Mesothelial cell of epicardium (in vitro differentiated cells): ENCODE data around the gene TXNDC12. TPM values are rescaled to one million over a fixed set of nuclear protein-coding genes. Genes with fewer than 3 reads are reported as not detected.
A peak's percentile ranks its signal among the peaks of the same experiment; 100 is the strongest.
"Not testable (repeated sequence)": the region's sequence is repeated elsewhere in the genome, so short reads cannot be mapped to it uniquely, and the experiment has no call there.

Source experiments
- DNase-seq, 2 experiments: peaks; one replicate each; pipeline ENCODE4 v3.0.0; 2021; ENCODE audit warnings: low spot score in 2 of 2; ENCODE audit not compliant: unreplicated experiment in 2 of 2
- H3K27ac Mint-ChIP-seq: 2 replicates; pipeline ENCODE4 v1.8.0; 2021; ENCODE audit warnings: mixed read lengths
- H3K27me3 Mint-ChIP-seq: 2 replicates; pipeline ENCODE4 v1.8.0; 2021; ENCODE audit warnings: low read depth, mixed read lengths
- H3K36me3 Mint-ChIP-seq: 2 replicates; pipeline ENCODE4 v1.8.0; 2021; ENCODE audit warnings: mixed read lengths
- H3K4me1 Mint-ChIP-seq: 2 replicates; pipeline ENCODE4 v1.8.0; 2021; ENCODE audit warnings: mixed read lengths
- H3K4me3 Mint-ChIP-seq: 2 replicates; pipeline ENCODE4 v1.8.0; 2021; ENCODE audit warnings: mild to moderate bottlenecking, moderate library complexity, mixed read lengths
- H3K9me3 Mint-ChIP-seq: 2 replicates; pipeline ENCODE4 v1.8.0; 2021; ENCODE audit warnings: mixed read lengths
- CTCF ChIP-seq: fragments of 200-600 bp; sonication (generic); IDR thresholded peaks from one replicate; pipeline ENCODE4 v1.5.0; 2021; ENCODE audit warnings: antibody characterized with exemption; ENCODE audit not compliant: unreplicated experiment
- total RNA-seq: library from RNA; stranded (reverse); gene quantifications from 3 replicates; pipeline ENCODE4 v1.2.1, GENCODE V29; 2021

TXNDC12 gene
- total RNA-seq, 1 donor from 2014 or later, result 46.7 TPM

DNA sequence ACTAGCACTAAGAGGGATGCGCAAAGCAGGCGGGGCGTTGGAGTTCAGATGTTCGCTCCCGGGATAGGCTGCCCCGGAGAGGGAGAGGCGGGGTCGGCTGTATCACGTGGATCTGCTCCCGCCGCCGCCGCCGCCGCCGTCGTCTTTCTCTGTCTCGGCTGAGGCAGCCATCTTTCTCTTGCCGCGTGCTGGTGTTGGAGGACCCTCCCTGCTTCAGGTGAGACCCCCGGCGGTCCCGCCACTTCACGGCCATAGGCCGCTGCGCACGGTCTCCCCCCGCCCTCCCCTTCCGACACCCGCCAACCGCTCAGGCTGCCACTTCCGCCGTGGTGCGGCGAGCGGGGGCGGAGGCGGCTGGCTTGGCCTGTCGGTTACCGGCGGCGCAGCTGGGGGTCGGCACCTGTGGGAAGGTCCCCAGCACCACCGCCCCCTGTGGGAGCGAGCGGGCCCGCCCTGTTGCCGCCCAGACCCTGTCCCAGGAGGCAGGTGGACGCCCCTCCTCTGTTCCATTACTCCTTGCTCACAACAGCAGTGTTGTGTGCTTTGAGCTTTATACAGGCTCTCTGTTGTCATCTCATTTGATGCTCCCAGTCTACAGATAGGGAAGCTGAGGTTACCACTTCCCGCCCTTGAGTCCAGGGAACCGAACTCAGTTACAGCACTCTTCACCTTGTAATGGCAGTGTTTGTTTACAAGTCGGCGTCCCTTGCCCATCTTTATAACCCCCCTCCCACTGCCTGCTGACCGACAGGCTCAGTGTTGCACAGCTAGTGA, 1.4 kb upstream of the TXNDC12 start, which contains the start of gene BTF3L4:
Gene BTF3L4 (plus strand): TSS at position 133 of the 774 bp plus-strand sequence. CDS start 3,553 bp downstream, outside the sequence.
- peak within 1 kb of the TSS; percentile 96 for H3K27ac Mint-ChIP-seq
- DNase-seq, result peak; percentile 87 to 91
- H3K36me3 Mint-ChIP-seq, result peaks cover 11% of the 10 kb centered on the region
- no peaks in the 10 kb centered on the region for H3K9me3 Mint-ChIP-seq
- no peak for TF ChIP-seq CTCF
- no peaks in the 10 kb centered on the region for H3K27me3 Mint-ChIP-seq
- H3K4me1 Mint-ChIP-seq, result peaks cover 47% of the 10 kb centered on the region
- peak within 1 kb of the TSS; percentile 93 for H3K4me3 Mint-ChIP-seq

DNA sequence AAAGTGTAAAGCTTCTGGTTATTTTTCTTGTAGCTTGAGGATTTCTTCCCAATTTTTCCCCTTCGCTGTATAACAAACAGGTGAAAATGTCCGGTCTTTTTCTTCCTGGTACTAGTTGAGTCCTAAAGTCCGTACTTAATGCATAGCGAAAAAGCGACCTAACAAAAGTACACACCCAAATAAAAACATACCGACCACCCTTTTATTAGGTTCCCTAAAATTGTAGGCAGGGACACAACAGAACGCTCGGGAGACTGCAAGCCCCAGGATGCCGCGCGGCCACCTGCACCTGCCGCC, 823 bp upstream of the TXNDC12 start:
- peak overlapping the region; percentile 93 for H3K4me3 Mint-ChIP-seq
- peaks cover 11% of the 10 kb centered on the region for H3K36me3 Mint-ChIP-seq
- H3K9me3 Mint-ChIP-seq, result no peaks in the 10 kb centered on the region
- DNase-seq, result no peak
- H3K27ac Mint-ChIP-seq, result peak overlapping the region; percentile 96
- H3K27me3 Mint-ChIP-seq, result no peaks in the 10 kb centered on the region
- TF ChIP-seq CTCF, result no peak
- peaks cover 47% of the 10 kb centered on the region for H3K4me1 Mint-ChIP-seq

DNA sequence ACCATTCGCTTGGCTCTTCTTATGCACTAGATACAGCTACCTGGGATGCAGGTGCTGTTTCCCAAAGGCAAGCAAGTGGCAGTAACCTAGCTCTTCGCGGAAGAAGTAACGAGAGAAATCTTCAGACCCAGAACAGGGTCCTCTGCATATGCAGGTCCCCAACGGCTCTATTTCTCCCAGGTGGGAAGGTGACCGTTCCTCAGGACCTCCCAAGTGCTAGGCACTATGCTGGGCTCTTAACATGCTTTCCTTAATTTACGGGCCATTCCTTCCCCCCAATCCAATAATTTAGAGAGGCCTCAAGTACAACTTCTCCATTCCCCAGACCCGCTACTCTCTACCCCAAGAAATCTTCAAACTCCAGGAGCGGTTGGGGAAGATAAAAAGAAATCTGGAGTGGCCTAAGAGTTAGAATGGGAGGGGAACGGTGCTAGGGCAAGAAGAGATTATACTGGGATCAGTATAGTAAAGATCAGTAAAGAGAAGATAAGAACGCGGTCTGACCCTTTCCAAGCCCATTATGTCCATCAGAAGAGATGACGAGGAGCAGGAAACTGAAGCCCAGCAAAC, 410 bp downstream of the TXNDC12 start:
- peaks cover 7% of the 10 kb centered on the region for H3K36me3 Mint-ChIP-seq
- H3K9me3 Mint-ChIP-seq, result no peaks in the 10 kb centered on the region
- no peak for TF ChIP-seq CTCF
- H3K4me3 Mint-ChIP-seq, result peak overlapping the region; percentile 93
- DNase-seq, result no peak
- H3K4me1 Mint-ChIP-seq, result peaks cover 45% of the 10 kb centered on the region
- peak overlapping the region; percentile 96 for H3K27ac Mint-ChIP-seq
- no peaks in the 10 kb centered on the region for H3K27me3 Mint-ChIP-seq

DNA sequence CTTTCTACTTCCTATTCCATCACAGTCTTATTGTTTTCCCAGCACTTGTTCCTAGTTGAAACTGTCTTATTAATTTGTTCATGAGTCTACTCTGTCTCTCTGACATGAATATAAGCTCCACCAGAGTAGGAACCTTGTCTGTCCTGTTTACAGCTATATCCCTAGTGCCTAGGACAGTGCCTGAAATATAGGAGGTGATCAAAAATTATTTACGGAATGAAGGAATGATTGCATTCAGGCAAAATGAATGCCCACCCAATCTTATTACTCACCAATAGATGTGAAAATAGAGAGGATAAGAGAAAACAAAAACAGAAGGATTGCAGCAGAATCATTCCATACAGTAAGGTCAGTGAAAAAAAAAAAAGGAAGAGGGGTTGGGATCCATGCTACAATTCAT, 1.1 kb downstream of the TXNDC12 start:
- DNase-seq, result no peak
- H3K27ac Mint-ChIP-seq, result peak overlapping the region; percentile 1
- no peaks in the 10 kb centered on the region for H3K27me3 Mint-ChIP-seq
- H3K4me3 Mint-ChIP-seq, result peak overlapping the region; percentile 93
- H3K4me1 Mint-ChIP-seq, result peaks cover 38% of the 10 kb centered on the region
- no peak for TF ChIP-seq CTCF
- peaks cover 9% of the 10 kb centered on the region for H3K36me3 Mint-ChIP-seq
- H3K9me3 Mint-ChIP-seq, result no peaks in the 10 kb centered on the region

DNA sequence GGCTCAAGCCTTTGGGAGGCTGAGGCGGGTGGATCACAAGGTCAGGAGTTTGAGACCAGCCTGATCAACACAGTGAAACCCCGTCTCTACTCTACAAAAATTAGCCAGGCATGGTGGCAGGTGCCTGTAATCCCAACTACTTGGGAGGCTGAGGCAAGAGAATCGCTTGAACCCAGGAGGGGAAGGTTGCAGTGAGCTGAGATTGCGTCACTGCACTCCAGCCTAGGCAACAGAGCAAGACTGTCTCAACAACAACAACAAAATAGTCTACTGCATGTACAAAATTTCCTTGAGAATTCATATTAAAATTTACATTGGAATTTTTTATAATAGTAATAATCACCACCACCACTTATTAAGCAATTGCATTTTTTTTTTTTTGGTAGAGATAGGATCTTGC, 5.7 kb downstream of the TXNDC12 start:
- not testable (repeated sequence) for H3K27ac Mint-ChIP-seq, H3K27me3 Mint-ChIP-seq, H3K9me3 Mint-ChIP-seq, DNase-seq, H3K4me3 Mint-ChIP-seq
- H3K36me3 Mint-ChIP-seq, result peaks cover 21% of the 10 kb centered on the region
- H3K4me1 Mint-ChIP-seq, result peaks cover 13% of the 10 kb centered on the region

DNA sequence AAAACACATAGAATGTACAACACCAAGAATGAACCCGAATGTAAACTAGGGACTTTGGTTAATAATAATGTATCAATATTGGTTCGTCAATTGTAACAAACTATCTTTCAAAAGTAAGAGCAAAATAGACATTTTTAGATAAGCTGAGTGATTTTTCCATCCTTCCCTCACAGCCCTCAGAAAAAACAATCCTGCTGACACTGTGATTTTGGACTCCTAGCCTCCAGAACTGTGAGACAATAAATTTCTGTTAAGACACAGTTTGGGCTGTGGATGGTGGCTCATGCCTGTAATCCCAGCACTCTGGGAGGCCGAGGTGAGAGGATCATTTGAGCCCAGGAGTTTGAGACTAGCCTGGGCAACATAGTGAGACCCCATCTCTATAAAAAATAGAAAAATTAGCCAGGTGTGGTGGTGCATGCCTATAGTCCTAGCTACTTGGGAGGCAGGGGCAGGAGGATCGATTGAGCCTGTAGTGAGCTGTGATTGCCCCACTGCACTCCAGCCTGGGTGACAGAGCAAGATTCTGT, 9.3 kb downstream of the TXNDC12 start:
- not testable (repeated sequence) for DNase-seq, H3K9me3 Mint-ChIP-seq, H3K4me3 Mint-ChIP-seq, H3K27me3 Mint-ChIP-seq, H3K4me1 Mint-ChIP-seq, H3K27ac Mint-ChIP-seq
- H3K36me3 Mint-ChIP-seq, result peaks cover 19% of the 10 kb centered on the region
